Breast epithelium (tissue), 3 donors: ENCODE measurements around the gene HOXB5.

ENCODE experiments used
- CTCF ChIP-seq, 3 donors: fragments of 450-650 bp; IDR thresholded peaks; one replicate each; pipeline ENCODE4 v1.5.1; 2016 to 2017; ENCODE audit warnings: antibody characterized with exemption in 3 of 3, mild to moderate bottlenecking in 3 of 3, moderate library complexity in 3 of 3
- POLR2A ChIP-seq: fragments of 450-650 bp; IDR thresholded peaks from one replicate; pipeline ENCODE4 v1.6.1; 2016; ENCODE audit warnings: antibody characterized with exemption, mild to moderate bottlenecking, moderate library complexity

GRCh38 chr17:48541577-48542113, 51.9 kb downstream of the HOXB5 start:
- no peak for TF ChIP-seq POLR2A
- TF ChIP-seq CTCF (IDR thresholded peaks at IDR 0.05): no peak
